GM12875 (cell line): ENCODE results near the gene RABGEF1.

Source experiments
- H3K4me3 ChIP-seq: one replicate; pipeline ENCODE4 v1.5.1; 2011; ENCODE audit warnings: low read depth, low read length, control low read depth
- TF ChIP-seq, protein P1 (sequence below): IDR thresholded peaks from 2 replicates; pipeline ENCODE4 v1.5.1; 2011; ENCODE audit warnings: low read depth, mild to moderate bottlenecking, control low read depth, inconsistent platforms, low read length, moderate library complexity, borderline replicate concordance; ENCODE audit not compliant: insufficient read depth

RABGEF1 gene

GRCh38 chr7:66735154-66735553 is 5.4 kb upstream of the RABGEF1 start:
- TF ChIP-seq, protein P1, sequence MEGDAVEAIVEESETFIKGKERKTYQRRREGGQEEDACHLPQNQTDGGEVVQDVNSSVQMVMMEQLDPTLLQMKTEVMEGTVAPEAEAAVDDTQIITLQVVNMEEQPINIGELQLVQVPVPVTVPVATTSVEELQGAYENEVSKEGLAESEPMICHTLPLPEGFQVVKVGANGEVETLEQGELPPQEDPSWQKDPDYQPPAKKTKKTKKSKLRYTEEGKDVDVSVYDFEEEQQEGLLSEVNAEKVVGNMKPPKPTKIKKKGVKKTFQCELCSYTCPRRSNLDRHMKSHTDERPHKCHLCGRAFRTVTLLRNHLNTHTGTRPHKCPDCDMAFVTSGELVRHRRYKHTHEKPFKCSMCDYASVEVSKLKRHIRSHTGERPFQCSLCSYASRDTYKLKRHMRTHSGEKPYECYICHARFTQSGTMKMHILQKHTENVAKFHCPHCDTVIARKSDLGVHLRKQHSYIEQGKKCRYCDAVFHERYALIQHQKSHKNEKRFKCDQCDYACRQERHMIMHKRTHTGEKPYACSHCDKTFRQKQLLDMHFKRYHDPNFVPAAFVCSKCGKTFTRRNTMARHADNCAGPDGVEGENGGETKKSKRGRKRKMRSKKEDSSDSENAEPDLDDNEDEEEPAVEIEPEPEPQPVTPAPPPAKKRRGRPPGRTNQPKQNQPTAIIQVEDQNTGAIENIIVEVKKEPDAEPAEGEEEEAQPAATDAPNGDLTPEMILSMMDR: no peak
- H3K4me3 ChIP-seq: no peak overlapping the region

- H3K4me3 ChIP-seq: no peak overlapping the region
- TF ChIP-seq, protein P1: no peak
Observed at GRCh38 chr7:66735850-66736249, 4.7 kb upstream of the RABGEF1 start.

DNA sequence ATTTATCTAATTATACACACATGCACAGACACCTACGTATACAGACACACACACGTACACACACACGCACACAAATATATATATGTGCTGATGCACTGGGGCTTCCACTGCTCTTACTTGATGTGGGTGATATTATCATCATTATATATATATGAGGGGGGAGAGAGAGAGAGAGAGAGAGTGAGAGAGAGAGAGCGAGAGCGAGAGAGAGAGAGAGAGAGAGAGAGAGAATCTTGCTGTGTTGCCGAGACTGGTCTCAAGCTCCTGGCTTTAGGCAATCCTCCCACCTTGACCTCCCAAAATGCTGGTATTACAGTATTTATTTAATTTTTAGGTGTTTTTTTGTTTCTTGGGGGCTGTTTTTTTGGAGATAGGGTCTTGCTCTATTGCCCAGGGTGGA is 3.6 kb upstream of the RABGEF1 start:
- TF ChIP-seq, protein P1: no peak
- H3K4me3 ChIP-seq: no peak overlapping the region

GRCh38 chr7:66737667-66738066 is 2.9 kb upstream of the RABGEF1 start:
- no peak overlapping the region for H3K4me3 ChIP-seq
- TF ChIP-seq, protein P1: no peak

DNA sequence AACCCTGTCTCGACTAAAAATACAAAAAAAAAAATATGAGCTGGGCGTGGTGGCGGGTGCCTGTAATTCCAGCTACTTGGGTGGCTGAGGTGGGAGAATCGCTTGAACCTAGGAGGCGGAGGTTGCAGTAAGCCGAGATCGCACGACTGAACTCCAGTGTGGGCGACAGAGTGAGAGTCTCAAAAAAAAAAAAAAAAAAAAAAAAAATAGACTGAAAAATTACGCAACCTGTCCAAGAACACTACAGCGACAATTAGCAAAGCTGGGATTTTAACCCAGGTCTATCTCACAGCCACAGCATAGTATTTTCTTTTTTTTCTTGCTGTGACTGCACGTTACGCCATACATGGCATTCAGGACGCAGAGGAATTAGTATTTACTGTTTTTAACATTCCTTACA is 1.1 kb upstream of the RABGEF1 start:
- TF ChIP-seq, protein P1: no peak
- peak overlapping the region; percentile 99 for H3K4me3 ChIP-seq

DNA sequence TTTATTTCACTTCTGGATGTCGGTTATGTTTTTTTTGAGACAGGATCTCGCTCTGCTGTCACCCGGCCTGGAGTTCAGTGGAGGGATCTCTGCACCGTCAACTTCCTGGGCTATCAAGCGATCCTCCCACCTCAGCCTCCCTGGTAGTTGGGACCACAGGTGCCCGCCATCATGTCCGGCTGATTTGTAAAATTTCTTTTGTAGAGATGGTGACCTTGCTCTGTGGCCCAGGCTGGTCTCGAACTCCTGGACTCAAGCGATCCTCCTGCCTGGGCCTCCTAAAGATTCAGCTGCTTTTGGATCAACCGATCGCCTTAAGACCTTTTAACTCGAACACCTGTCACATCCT is 606 bp upstream of the RABGEF1 start:
- TF ChIP-seq, protein P1: no peak
- H3K4me3 ChIP-seq: peak overlapping the region; percentile 99

DNA sequence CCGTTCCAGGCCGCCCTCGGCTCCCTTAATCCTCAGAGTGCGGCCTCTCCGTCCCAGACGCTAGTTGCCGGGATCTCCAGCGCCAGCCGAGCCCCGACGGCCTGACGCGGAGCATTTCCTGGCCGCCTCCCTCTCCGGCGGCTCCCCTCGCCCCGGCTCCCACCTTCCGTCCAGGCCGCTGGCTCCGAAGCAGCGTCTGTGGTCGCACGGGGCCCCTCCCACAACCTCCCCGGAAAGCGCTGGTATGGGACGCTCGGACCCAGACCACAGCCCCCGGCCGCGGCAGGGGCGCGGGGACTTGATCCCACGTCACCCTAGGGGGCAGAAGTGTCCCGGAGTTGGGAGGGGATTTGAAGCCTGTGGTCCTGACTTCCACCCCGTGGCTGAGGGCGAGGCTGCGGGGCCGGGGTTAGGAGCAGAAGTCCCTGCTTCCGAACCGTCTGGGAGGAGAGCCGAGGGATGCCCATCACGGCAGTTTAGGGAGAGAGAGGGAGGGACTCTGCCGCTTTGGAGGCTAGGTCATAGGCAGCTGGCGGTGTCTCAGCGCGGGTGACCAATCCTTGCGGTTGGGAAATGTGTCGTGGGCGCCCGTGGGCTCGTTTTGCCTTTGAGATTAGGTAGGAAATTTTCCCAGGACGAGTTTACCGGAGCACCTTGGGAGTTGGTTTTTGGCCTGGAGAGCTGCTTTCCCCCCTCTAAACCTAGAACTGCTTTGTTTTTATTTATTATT is 612 bp downstream of the RABGEF1 start:
- peak overlapping the region; percentile 99 for H3K4me3 ChIP-seq
- TF ChIP-seq, protein P1: peak; percentile 8; the same call in 1 of the 2 replicates
